Mesenchymal stem cell (in vitro differentiated cells and primary cell): ENCODE data around the gene GMPPA.

Source experiments
- DNase-seq: peaks from one replicate; pipeline ENCODE4 v3.0.0-alpha.2; 2013
- H2AFZ ChIP-seq: one replicate; pipeline ENCODE4 v1.6.1; 2013; ENCODE audit warnings: low read depth, mild to moderate bottlenecking, control low read depth, inconsistent platforms, low read length, moderate library complexity
- H2AK5ac ChIP-seq: 2 replicates; pipeline ENCODE4 v1.6.1; 2013; ENCODE audit warnings: low read length, moderate library complexity, mild to moderate bottlenecking, inconsistent platforms; ENCODE audit not compliant: severe bottlenecking
- H2BK120ac ChIP-seq: one replicate; pipeline ENCODE4 v1.6.1; 2013; ENCODE audit warnings: low read depth, mild to moderate bottlenecking, inconsistent platforms, low read length, moderate library complexity
- H2BK12ac ChIP-seq, 2 experiments: one replicate each; pipeline ENCODE4 v1.6.1; 2013; ENCODE audit warnings: inconsistent platforms in 2 of 2, low read length in 2 of 2, mild to moderate bottlenecking in 2 of 2, moderate library complexity in 2 of 2, control low read depth in 1 of 2
- H2BK15ac ChIP-seq: one replicate; pipeline ENCODE4 v1.6.1; 2013; ENCODE audit warnings: mild to moderate bottlenecking, low read depth, inconsistent platforms; ENCODE audit not compliant: poor library complexity, severe bottlenecking
- H2BK5ac ChIP-seq: 2 replicates; pipeline ENCODE4 v1.6.1; 2013; ENCODE audit warnings: low read depth, mild to moderate bottlenecking, low read length, control low read depth, inconsistent platforms; ENCODE audit not compliant: poor library complexity, severe bottlenecking
- H3K14ac ChIP-seq, 2 experiments: one replicate each; pipeline ENCODE4 v1.6.1; 2013; ENCODE audit warnings: inconsistent platforms in 2 of 2, low read length in 2 of 2, control low read depth in 1 of 2, mild to moderate bottlenecking in 1 of 2, moderate library complexity in 1 of 2
- H3K18ac ChIP-seq, 2 experiments: one replicate each; pipeline ENCODE4 v1.6.1; 2013; ENCODE audit warnings: inconsistent platforms in 2 of 2, low read length in 2 of 2, control low read depth in 1 of 2, low read depth in 1 of 2, mild to moderate bottlenecking in 1 of 2
- H3K23ac ChIP-seq, 2 experiments: one replicate each; pipeline ENCODE4 v1.6.1; 2013; ENCODE audit warnings: inconsistent platforms in 2 of 2, low read length in 2 of 2, mild to moderate bottlenecking in 2 of 2, moderate library complexity in 2 of 2, control low read depth in 1 of 2
- H3K27ac ChIP-seq: 2 replicates; pipeline ENCODE4 v1.5.1; 2013; ENCODE audit warnings: mild to moderate bottlenecking, moderate library complexity, low read length, control low read depth, inconsistent platforms; ENCODE audit not compliant: poor library complexity, severe bottlenecking
- H3K27me3 ChIP-seq, 2 experiments: 2 replicates each; pipeline versions ENCODE4 v1.6.1 to v1.7.0; 2013; ENCODE audit warnings: low read length in 2 of 2, mild to moderate bottlenecking in 2 of 2, moderate library complexity in 2 of 2, control low read depth in 1 of 2, inconsistent platforms in 1 of 2; ENCODE audit not compliant: control insufficient read depth in 1 of 2, insufficient read depth in 1 of 2
- H3K36me3 ChIP-seq, 2 experiments: 2 replicates each; pipeline versions ENCODE4 v1.6.1 to v1.7.0; 2013; ENCODE audit warnings: low read length in 2 of 2, control low read depth in 1 of 2, inconsistent platforms in 1 of 2, low read depth in 1 of 2, mild to moderate bottlenecking in 1 of 2; ENCODE audit not compliant: insufficient read depth in 2 of 2, control insufficient read depth in 1 of 2
- H3K4ac ChIP-seq, 2 experiments: one replicate each; pipeline ENCODE4 v1.6.1; 2013; ENCODE audit warnings: inconsistent platforms in 2 of 2, low read length in 2 of 2, mild to moderate bottlenecking in 2 of 2, moderate library complexity in 2 of 2, control low read depth in 1 of 2, low read depth in 1 of 2
- H3K4me1 ChIP-seq: 2 replicates; pipeline ENCODE4 v1.6.1; 2013; ENCODE audit warnings: low read depth, low read length, control low read depth; ENCODE audit not compliant: control insufficient read depth, insufficient read depth
- H3K4me2 ChIP-seq: 2 replicates; pipeline ENCODE4 v1.6.1; 2013; ENCODE audit warnings: low read length, mild to moderate bottlenecking, inconsistent platforms; ENCODE audit not compliant: poor library complexity, severe bottlenecking
- H3K4me3 ChIP-seq, 2 experiments: 2 replicates each; pipeline versions ENCODE4 v1.5.1 to v1.7.0; 2013; ENCODE audit warnings: low read length in 2 of 2, mild to moderate bottlenecking in 2 of 2, control low read depth in 1 of 2, low read depth in 1 of 2; ENCODE audit not compliant: insufficient read depth in 1 of 2
- H3K79me1 ChIP-seq: replicated peaks from 2 replicates; pipeline ENCODE4 v1.6.1; 2013; ENCODE audit warnings: mild to moderate bottlenecking, control low read depth, low read length, inconsistent platforms; ENCODE audit not compliant: poor library complexity, severe bottlenecking
- H3K9ac ChIP-seq: 2 replicates; pipeline ENCODE4 v1.7.0; 2013; ENCODE audit warnings: mild to moderate bottlenecking, low read length, moderate library complexity
- H3K9me3 ChIP-seq: 2 replicates; pipeline ENCODE4 v1.7.0; 2013; ENCODE audit warnings: mild to moderate bottlenecking, low read length; ENCODE audit not compliant: control insufficient read depth
- H4K8ac ChIP-seq: one replicate; pipeline ENCODE4 v1.6.1; 2013; ENCODE audit warnings: inconsistent platforms, mild to moderate bottlenecking, low read length, moderate library complexity
- H4K91ac ChIP-seq: one replicate; pipeline ENCODE4 v1.6.1; 2013; ENCODE audit warnings: mild to moderate bottlenecking, low read length, inconsistent platforms
- WGBS: methylation state at CpG from one replicate; pipeline ENCODE4 v1.1.7; 2013; ENCODE audit warnings: mixed read lengths; 5-methylcytosine and 5-hydroxymethylcytosine counted together

GMPPA gene

DNA sequence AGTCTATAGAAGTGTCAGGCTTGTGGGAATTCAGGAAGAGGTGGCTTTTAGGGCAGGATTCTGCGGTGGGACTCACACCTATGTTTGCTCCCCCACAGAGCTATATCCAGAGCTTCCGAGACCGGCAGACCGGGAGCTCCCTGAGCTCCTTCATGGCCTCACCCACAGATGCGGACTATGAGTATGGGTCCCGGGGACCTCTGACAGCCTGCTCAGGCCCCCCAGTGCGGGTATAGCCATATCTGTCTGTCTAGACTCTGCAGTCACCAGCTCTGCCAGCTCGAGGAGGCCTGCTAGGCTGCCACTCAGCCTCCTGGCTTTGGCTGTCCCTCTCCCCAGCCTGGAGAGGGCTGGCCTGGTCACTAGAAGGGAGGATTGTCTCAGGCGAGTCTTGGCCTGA lies 50.9 kb downstream of the GMPPA start:
- Histone ChIP-seq H3K9me3 (no peaks in the 10 kb centered on the region), H2BK5ac (no peak overlapping the region), H3K4ac (no peak overlapping the region), H3K27ac (no peak overlapping the region), H2BK15ac (no peak overlapping the region), H3K18ac (no peak overlapping the region), H3K79me1 (no peaks in the 10 kb centered on the region), H2BK12ac (no peak overlapping the region), H2AFZ (no peak overlapping the region), H2AK5ac (no peak overlapping the region), H4K8ac (no peak overlapping the region), H2BK120ac (no peak overlapping the region), H3K4me1 (peaks cover 20% of the 10 kb centered on the region), H3K23ac (no peak overlapping the region), H3K36me3 (peaks cover 18 to 23% of the 10 kb centered on the region in 2 experiments), H3K9ac (no peak overlapping the region), H3K4me3 (no peak overlapping the region), H3K14ac (no peak overlapping the region), H4K91ac (no peak overlapping the region), H3K27me3 (peaks cover 13 to 17% of the 10 kb centered on the region in 2 experiments), H3K4me2 (no peak overlapping the region)
- WGBS: 84% methylated on average over 9 of the region's 9 CpGs
- DNase-seq: no peak

- DNase-seq: peak; percentile 63
- peak overlapping the region; percentile 73 for H2BK15ac ChIP-seq
- H4K91ac ChIP-seq: no peak overlapping the region
- H2BK120ac ChIP-seq: no peak overlapping the region
- H2AK5ac ChIP-seq: no peak overlapping the region
- no peaks in the 10 kb centered on the region for H3K79me1 ChIP-seq
- peaks cover 19% of the 10 kb centered on the region for H3K4me1 ChIP-seq
- peak overlapping the region; percentile 68 to 80 for H3K4me3 ChIP-seq
- H2AFZ ChIP-seq: peak overlapping the region; percentile 21
- H3K27me3 ChIP-seq: peaks cover 13 to 17% of the 10 kb centered on the region in 2 experiments
- no peak overlapping the region for H3K27ac ChIP-seq
- H3K23ac ChIP-seq: no peak overlapping the region
- no peak overlapping the region for H4K8ac ChIP-seq
- WGBS: 6% methylated on average over 40 of the region's 54 CpGs
- no peak overlapping the region for H2BK12ac ChIP-seq
- peaks cover 18 to 26% of the 10 kb centered on the region in 2 experiments for H3K36me3 ChIP-seq
- H2BK5ac ChIP-seq: no peak overlapping the region
- H3K4ac ChIP-seq: no peak overlapping the region
- H3K9ac ChIP-seq: peak overlapping the region; percentile 73
- H3K14ac ChIP-seq: no peak overlapping the region
- no peaks in the 10 kb centered on the region for H3K9me3 ChIP-seq
- peak overlapping the region in 1 of 2 experiments; percentile 51 for H3K18ac ChIP-seq
- H3K4me2 ChIP-seq: peak overlapping the region; percentile 83
Observed at GRCh38 chr2:219551441-219552381, 53.0 kb downstream of the GMPPA start.

DNA sequence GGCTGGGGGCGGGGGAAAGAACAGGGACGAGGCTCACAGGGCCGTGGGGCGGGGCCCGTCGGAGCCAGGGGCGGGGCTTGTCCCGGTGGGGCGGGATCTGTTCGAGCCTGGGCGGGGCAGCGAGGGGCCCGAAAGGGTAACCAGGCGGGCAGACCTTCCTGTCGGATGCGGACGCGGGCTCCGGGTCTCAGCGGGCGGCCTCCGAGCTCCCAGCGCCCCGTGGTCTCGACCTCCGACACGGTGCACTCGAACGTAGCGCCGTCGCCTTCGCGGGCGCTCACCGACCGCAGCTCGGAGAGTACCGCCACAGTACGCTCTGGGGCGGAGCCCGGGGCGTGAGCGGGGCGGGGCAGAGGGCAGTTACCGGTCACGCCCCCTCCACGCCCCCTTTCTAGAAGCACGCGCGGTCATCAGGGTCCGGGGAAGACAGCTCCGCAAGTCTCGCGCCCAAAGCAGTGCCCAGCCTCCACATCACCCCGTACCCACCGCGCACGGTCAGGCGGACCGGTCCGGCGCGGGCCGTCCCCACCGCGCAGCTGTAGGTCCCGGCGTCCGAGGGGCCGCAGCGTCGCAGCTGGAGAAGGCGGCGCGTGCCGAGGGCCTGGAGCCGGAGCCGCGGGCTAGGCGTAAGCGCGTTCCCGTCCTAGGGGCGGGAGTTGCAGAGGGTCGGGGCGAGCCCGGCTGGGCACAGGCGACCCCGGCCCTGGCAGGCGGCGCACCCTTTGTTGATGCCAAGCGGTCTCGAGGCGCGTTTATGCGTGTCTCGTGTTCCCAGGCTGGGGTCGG lies 53.9 kb downstream of the GMPPA start:
- H3K9me3 ChIP-seq: no peaks in the 10 kb centered on the region
- peak; percentile 86 for DNase-seq

GRCh38 chr2:219553168-219553417 lies 54.4 kb downstream of the GMPPA start:
- H4K8ac ChIP-seq: no peak overlapping the region
- 34% methylated on average over 7 of the region's 7 CpGs for WGBS

More for the DNA sequence above, 53.9 kb downstream of the GMPPA start:
- Histone ChIP-seq H3K4me1 (peaks cover 19% of the 10 kb centered on the region), H2BK15ac (peak overlapping the region; percentile 84), H3K9ac (peak overlapping the region; percentile 73), H3K14ac (no peak overlapping the region), H3K79me1 (no peaks in the 10 kb centered on the region), H3K27ac (no peak overlapping the region), H2AK5ac (no peak overlapping the region), H2AFZ (peak overlapping the region; percentile 84), H3K4me2 (peak overlapping the region; percentile 83), H2BK120ac (no peak overlapping the region), H2BK12ac (no peak overlapping the region), H3K4me3 (peak overlapping the region; percentile 68 to 80), H3K4ac (no peak overlapping the region), H3K36me3 (peaks cover 12 to 21% of the 10 kb centered on the region in 2 experiments), H2BK5ac (no peak overlapping the region), H3K27me3 (peaks cover 13 to 17% of the 10 kb centered on the region in 2 experiments), H4K8ac (no peak overlapping the region), H3K23ac (no peak overlapping the region), H3K18ac (peak overlapping the region in 1 of 2 experiments; percentile 25), H4K91ac (no peak overlapping the region)
- 5% methylated on average over 53 of the region's 99 CpGs for WGBS

More at GRCh38 chr2:219553168-219553417, 54.4 kb downstream of the GMPPA start:
- H2AFZ ChIP-seq: peak overlapping the region; percentile 79
- no peak overlapping the region for H3K14ac ChIP-seq
- H3K4me1 ChIP-seq: peaks cover 19% of the 10 kb centered on the region
- H3K4me2 ChIP-seq: peak overlapping the region; percentile 83
- no peak overlapping the region for H3K23ac ChIP-seq
- H3K79me1 ChIP-seq: no peaks in the 10 kb centered on the region
- H2AK5ac ChIP-seq: no peak overlapping the region
- H3K4me3 ChIP-seq: peak overlapping the region in 1 of 2 experiments; percentile 80
- H3K4ac ChIP-seq: no peak overlapping the region
- H2BK5ac ChIP-seq: no peak overlapping the region
- H3K9me3 ChIP-seq: no peaks in the 10 kb centered on the region
- no peak overlapping the region for H2BK120ac ChIP-seq
- peaks cover 13 to 17% of the 10 kb centered on the region in 2 experiments for H3K27me3 ChIP-seq
- H2BK15ac ChIP-seq: no peak overlapping the region
- H3K9ac ChIP-seq: peak overlapping the region; percentile 55
- DNase-seq: no peak
- H4K91ac ChIP-seq: no peak overlapping the region
- H3K27ac ChIP-seq: no peak overlapping the region
- peaks cover 10 to 17% of the 10 kb centered on the region in 2 experiments for H3K36me3 ChIP-seq
- H3K18ac ChIP-seq: no peak overlapping the region
- no peak overlapping the region for H2BK12ac ChIP-seq
